ENCODE measurements around the gene STK16.
"Not testable (repeated sequence)": the region's sequence is repeated elsewhere in the genome, so short reads cannot be mapped to it uniquely, and the experiment has no call there.

The STK16 gene

DNA sequence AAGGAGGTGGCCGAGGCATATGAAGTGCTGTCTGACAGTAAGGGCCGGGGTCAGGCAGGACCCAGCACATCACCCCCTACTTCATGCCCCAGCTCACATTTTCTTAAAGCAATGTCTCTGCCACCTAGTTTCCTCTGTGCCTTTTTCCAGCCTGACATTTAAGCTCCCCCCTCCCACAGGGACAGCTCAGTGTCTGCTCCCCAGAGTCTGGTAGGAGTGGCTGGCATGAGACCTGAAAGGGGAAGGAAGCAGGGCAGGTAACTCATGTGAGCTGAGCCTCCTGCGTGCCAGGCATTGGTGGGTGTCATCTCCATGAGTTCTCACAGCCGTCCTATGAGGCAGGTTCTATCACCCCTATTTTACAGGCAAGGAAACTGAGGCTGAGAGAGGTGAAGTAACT lies 35.4 kb downstream of the STK16 start:
- in situ Hi-C loops (cut with HindIII; ENCODE audit: low pct_ligation_motif_present, low pct_unique_long_range_greater_than_20kb, low sequenced_read_pairs) = no loop called here
- DNase-seq = no peak

DNA sequence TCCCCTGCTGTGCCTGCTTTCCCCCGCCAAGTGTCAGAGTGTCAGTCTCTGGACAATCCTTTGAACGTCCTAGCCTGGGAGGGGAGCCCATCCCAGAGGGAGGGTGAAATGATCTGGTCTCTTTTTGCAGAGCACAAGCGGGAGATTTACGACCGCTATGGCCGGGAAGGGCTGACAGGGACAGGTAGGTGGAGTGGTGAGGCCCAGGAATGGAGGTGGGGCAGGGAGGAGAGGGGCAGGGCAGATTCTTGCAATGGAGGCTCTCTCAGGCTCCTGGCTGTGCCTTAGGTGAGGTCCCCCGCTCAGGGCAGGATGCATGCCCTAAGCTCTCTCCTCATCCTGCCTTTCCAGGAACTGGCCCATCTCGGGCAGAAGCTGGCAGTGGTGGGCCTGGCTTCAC lies 36.3 kb downstream of the STK16 start:
- in situ Hi-C loops (cut with HindIII; ENCODE audit: low pct_ligation_motif_present, low pct_unique_long_range_greater_than_20kb, low sequenced_read_pairs) = no loop called here
- no peak for DNase-seq

DNA sequence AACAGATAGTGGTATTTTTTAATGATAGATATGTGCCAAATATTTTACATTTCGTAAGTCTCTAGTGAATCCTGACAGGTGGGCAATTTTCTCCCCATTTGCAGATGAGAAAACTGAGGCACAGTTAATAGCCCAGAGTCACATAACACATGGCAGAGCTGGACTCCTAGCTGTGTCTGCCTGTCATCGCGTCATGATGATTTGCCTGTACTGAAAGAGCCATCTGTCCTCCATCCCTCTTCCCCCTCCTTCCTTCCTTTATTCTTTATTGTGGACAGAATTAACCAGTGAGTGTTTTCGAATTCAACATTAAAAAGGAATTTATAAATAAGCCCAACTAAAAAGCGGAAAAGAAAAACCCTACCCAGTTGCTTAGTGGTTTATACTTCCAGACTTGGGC lies 37.1 kb downstream of the STK16 start:
- in situ Hi-C loops (cut with HindIII; ENCODE audit: low pct_ligation_motif_present, low pct_unique_long_range_greater_than_20kb, low sequenced_read_pairs) = no loop called here
- no peak for DNase-seq

DNA sequence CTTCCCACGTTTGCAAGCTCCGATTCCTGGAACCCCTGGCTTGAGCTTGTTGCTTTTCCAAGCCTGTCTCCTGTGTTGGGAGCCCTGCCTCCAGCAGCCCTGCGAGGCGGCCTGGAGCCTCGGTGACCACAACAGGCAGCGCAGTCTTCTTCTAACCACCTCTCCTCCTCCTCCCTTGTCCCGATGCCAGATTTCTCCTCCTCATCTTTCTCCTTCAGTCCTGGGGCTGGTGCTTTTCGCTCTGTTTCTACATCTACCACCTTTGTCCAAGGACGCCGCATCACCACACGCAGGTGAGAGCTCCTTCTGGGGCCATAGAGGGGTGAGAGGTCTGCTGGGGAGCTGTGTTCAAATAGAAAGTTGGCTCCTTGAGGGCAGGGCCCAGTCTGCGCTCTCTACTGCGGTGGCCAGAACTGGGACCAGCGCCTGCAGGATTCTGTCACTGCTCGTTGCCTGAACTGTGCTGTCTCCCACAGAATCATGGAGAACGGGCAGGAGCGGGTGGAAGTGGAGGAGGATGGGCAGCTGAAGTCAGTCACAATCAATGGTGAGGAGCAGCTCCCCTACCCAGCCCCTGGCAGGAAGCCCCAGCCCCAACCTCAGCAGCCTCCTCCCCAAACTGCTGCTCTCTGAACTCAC lies 37.8 kb downstream of the STK16 start:
- no peak for DNase-seq
- in situ Hi-C loops (cut with HindIII; ENCODE audit: low pct_ligation_motif_present, low pct_unique_long_range_greater_than_20kb, low sequenced_read_pairs) = no loop called here

DNA sequence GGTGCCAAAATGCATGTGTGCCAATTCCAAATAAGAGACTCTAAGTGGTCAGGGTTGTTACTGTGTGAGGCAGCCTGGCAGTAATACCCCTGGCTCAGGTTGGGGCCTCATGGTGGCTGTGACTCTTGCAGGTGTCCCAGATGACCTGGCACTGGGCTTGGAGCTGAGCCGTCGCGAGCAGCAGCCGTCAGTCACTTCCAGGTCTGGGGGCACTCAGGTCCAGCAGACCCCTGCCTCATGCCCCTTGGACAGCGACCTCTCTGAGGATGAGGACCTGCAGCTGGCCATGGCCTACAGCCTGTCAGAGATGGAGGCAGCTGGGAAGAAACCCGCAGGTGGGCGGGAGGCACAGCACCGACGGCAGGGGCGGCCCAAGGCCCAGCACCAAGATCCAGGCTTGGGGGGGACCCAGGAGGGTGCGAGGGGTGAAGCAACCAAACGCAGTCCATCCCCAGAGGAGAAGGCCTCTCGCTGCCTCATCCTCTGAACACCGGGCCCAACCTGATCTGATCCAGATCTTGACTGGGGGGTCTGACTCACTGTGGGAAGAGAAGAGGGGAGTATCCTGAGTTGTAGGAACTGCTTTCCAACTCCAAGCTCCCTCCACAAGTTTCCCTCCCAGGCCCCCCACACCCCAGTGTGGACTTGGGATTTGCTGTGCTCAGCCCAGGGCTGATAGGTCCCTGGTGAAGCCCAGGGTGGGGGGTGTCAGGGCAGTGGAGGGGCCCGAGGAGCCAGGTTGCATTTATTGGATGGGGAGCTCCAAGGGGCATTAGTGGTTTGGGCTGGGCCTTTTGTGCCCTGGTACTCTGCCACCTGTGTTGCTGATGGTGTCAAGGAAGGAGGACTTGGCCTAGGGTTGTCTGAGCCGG lies 39.5 kb downstream of the STK16 start:
- no peak for DNase-seq
- in situ Hi-C loops (cut with HindIII; ENCODE audit: low pct_ligation_motif_present, low pct_unique_long_range_greater_than_20kb, low sequenced_read_pairs) = no loop called here

DNA sequence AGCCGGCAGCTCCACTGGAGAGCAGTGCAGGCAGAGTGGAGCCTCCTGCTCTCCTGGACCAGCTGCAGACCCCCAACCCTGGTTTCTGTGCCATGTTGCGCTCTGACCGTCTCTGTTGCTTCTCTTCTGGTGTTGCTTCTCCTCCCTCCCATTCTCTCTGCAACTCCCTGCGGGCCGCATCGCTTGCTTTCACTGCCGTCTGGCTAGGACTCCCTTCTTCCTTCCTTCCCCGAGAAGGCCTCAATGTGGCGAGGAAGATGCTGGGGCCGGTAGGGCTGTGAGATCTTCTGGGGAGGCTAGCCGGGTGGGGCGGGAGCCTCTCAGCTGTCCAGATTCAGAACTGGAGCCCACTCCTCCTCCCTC lies 40.1 kb downstream of the STK16 start:
- no peak for DNase-seq
- in situ Hi-C loops (cut with HindIII; ENCODE audit: low pct_ligation_motif_present, low pct_unique_long_range_greater_than_20kb, low sequenced_read_pairs) = no loop called here

DNA sequence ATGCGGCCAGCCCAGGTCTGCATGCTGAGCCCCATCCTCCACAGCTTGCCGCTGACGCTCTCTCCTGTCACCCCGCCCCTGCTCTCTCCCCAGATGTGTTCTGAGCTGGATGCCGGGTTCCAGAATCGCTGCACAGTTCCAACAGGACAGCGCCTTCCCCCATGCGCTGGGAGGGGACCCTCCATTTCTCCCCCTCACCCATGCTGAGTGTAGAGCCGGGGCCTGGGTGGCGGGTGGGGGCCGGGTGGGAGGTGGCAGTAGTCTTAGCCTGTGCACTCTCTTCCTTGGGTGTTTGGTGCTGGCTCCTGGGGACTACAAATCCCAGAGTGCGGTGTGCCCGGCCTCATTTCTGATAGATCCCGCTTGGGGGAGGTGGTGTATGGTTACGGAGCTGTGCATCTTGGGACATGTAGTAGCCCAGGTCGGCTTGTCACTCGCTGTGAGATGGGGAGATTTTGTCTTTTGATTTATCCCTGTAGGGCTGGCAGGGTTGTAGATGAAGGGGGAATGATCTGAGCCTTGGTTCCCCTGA lies 40.7 kb downstream of the STK16 start:
- in situ Hi-C loops (cut with HindIII; ENCODE audit: low pct_ligation_motif_present, low pct_unique_long_range_greater_than_20kb, low sequenced_read_pairs) = no loop called here
- no peak for DNase-seq

DNA sequence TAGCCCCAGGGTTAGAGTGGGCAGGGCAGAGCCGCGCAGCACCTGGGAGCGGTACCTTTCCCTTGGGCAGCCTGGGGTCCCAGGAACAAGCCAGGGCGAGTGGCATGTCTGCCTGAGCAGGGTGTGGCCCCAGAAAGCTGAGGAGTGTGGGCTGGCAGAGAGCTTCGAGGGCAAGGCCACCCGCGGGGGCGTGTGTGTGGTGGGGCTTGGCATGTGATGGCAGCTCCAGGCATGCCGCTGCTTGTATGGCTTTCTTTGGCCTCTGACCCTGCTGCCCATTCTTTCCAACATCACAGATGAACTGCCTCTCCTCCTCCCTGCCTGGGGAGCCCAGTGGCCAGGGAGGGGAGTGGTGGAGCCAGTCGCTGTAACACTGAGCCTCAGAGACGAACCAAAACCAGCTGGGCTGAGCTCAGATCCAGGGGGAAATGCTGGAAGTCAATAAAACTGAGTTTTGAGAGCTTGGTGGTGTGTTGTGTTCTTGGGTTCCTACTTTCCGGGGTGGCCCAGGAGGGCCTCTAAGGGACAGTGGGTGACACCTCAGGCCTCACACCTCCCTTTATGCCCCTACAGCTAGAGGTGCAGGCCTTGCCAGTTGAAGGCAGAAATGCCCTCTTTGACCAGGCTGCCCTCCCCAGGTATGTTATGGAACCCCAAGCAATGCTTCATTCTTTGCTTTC lies 41.3 kb downstream of the STK16 start:
- no peak for DNase-seq

DNA sequence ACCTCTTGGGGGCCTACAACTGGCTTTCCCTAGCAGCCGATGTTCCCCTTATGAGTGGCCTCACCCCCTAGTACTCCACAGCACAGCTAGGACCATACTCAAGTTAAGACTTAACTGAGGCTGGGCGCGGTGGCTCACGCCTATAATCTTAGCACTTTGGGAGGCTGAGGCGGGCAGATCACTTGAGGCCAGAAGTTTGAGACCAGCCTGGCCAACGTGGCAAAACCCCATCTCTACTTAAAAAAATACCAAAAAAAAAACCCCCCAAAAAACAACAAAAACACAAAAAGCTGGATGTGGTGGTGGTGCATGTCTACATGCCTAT lies 41.8 kb downstream of the STK16 start:
- DNase-seq; in situ Hi-C loops (cut with HindIII; ENCODE audit: low pct_ligation_motif_present, low pct_unique_long_range_greater_than_20kb, low sequenced_read_pairs): not testable (repeated sequence)

More for the DNA sequence above, 41.3 kb downstream of the STK16 start:
- in situ Hi-C loops (cut with HindIII; ENCODE audit: low pct_ligation_motif_present, low pct_unique_long_range_greater_than_20kb, low sequenced_read_pairs) = no loop called here

DNA sequence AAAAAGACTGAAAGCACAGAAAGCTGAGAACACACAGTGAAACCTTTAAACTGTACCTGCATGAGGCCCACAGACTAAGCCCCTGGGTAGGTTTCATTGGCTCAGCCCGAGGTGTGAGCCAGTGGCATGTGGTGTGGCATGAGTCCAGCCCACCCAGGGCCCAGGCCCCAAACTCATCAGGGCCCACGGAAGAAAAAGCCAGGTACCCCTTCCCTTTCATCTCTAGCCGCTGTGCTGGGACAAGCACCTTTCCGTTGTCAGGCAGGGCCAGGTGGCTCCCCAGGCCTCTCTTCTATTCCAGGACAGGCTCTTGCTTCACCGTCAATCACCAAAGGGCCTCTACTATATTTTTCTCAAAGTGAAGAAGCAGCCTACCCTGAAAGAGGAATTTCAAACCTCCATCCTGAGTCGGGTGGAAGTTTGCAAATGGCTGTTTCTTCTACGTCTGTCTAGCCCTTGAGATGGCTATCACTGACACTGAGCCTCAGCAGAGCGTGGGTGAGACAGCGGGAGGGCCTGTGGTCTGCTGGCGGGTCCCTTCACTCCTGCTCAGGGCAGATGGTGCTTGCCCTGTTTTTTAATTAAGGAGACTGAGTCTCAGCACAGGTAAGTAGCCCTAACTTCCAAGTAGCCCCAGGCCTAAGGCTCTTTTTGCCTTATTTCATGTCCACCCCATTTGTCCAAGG lies 42.4 kb downstream of the STK16 start:
- in situ Hi-C loops (cut with HindIII; ENCODE audit: low pct_ligation_motif_present, low pct_unique_long_range_greater_than_20kb, low sequenced_read_pairs) = no loop called here
- DNase-seq = no peak

DNA sequence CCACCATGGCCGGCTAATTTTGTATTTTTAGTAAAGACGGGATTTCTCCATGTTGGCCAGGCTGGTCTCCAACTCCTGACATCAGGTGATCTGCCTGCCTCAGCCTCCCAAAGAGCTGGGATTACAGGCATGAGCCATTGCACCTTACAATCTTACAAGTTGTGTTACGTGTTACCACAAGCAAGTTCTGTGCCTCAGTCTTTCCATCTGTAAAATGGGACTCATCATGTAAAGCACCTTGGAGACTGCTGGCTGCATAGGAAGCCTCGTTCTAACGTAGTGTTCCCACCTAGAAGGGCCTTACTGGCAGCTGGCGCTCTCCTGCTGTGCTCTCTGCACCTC lies 43.9 kb downstream of the STK16 start:
- DNase-seq = no peak
- in situ Hi-C loops (cut with HindIII; ENCODE audit: low pct_ligation_motif_present, low pct_unique_long_range_greater_than_20kb, low sequenced_read_pairs) = no loop called here

DNA sequence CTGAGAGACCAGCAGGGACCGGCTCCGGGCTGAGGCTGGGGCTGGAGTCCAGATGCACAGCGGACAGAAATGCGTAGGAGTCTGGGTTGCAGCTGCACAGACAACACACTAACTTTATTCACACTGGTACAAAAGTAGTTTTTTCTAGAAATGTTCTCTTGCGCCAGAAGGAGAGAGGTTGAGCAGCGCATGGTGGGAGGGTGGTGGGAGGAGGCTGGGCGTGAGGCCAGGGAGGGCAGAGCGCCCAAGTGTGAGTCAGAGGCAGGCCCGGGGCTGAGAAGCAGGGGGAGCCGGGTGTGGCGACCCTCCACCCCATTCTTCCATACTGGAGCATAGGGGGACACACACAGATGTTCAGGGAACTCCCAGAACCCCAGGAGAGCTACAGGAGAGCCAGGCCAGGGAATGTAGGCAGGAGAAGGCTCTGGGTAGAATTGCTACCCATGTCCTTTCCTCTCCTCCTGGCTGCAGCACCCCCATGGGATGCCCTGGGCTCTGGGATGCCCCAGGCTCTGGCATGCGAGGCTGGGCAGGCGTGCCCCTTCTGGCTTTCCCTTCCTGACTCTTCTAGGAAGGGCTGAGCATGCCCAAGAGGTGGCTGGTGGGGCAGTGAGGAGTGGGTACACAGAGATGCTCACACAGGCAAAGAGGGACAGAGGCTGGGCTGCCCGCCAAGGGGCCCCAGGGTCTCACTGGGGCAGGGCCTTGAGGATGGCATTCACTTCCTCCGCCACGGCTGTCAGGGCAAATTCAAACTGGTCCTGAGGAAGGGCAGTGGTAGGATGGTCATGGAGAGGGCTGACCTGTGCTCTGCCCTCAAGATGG lies 44.5 kb downstream of the STK16 start:
- peak; percentile 82 for DNase-seq
- in situ Hi-C loops (cut with HindIII; ENCODE audit: low pct_ligation_motif_present, low pct_unique_long_range_greater_than_20kb, low sequenced_read_pairs) = no loop called here

DNA sequence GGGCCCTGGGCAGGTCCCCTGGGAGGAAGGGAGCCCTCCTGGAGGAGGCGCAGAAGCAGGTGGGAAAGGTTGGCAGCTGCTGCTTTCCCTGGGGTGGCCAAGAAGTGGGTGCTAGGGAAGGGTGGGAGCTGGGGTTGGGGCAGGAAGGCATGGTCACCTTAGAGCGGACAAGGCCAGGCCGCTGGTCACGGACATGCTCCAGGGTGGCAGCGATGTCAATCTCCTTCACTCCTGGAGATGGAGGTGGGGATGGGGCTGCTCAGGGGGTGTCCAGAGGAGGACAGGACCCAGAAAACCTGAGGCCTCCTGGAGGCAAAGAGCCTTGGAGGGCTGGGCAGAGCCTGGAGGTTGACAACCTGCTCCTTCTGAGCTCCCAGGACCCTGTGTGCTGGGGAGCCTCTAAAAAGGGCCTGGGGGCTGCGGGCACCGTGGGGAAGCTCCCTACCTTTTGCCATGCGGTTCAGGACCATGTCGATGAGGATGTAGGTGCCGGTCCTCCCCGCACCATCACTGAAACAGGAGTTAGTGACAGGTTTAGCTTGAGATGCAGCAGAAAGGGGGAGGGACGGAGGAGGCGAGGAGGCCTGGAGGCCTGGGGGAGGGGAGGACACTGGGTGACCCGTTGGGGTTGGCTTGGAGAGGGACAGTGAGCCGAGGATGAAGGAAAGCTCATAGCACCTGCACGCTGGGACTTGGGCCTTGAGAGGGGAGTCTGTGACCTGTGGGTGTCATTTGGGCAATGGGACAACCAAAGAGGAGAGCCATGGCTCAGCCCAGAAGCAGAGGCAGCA lies 45.3 kb downstream of the STK16 start:
- DNase-seq = no peak
- in situ Hi-C loops (cut with HindIII; ENCODE audit: low pct_ligation_motif_present, low pct_unique_long_range_greater_than_20kb, low sequenced_read_pairs) = no loop called here

DNA sequence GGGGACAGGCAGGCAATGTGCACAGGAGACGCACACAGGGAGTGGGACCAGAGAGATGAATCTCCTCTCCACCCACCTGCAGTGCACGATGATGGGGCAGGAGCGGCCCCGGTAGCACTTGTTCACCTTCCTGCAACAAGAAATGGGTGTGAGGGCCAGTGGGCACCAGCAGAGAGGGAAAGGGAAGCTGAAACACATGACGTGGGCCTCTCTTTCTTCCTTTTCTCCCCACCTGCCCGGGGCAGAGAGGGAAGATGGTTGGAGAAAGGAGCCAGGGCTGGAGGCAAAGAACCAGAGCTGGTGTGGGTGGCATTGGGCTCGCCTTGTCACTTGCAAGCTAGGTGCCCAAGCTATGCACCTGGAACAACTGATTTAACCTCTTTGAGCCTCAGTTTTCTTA lies 46.1 kb downstream of the STK16 start:
- DNase-seq = no peak
- in situ Hi-C loops (cut with HindIII; ENCODE audit: low pct_ligation_motif_present, low pct_unique_long_range_greater_than_20kb, low sequenced_read_pairs) = no loop called here

DNA sequence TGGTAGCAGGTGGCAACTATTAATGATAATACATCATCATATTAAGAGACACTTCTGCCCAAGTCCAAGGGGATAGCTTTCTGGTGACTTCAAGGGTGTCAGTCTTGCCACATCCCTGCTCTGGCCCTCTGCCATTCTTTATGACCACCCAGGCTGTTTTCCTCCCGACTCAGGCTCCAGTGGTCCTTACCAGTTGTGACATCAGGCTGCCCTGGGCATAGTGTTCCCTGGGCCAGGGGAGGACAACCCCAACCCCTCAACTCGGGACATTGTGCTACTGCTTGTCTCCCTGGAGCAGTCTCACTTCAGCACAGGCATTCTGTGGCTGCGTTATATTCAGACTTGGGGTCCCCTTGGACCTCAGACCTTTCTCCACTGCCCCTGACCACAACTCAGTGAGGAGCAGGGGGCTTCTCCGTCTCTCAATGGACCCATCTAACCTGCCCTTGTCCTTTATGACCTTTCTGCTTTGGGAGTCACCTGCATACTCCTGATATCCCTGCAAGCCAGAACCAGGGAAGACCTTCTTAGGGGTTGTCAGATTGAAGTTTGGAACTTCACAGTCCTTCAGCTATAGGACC lies 46.7 kb downstream of the STK16 start:
- DNase-seq = no peak
- in situ Hi-C loops (cut with HindIII; ENCODE audit: low pct_ligation_motif_present, low pct_unique_long_range_greater_than_20kb, low sequenced_read_pairs) = no loop called here

DNA sequence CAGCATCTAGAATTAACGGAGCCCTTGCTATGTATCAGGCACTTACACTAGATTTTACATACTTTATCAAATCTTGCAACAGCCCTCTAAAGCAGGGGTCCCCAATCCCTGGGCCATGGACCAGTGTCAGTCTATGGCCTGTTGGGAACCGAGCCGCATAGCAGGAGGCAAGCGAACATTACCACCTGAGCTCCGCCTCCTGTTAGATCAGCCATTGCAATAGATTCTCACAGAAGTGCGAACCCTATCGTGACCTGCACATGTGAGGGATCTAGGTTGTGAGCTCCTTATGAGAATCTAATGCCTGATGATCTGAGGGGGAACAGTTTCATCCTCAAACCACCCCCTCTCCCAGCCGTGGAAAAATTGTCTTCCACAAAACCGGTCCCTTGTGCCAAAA lies 47.3 kb downstream of the STK16 start:
- DNase-seq = no peak
- in situ Hi-C loops (cut with HindIII; ENCODE audit: low pct_ligation_motif_present, low pct_unique_long_range_greater_than_20kb, low sequenced_read_pairs) = no loop called here

DNA sequence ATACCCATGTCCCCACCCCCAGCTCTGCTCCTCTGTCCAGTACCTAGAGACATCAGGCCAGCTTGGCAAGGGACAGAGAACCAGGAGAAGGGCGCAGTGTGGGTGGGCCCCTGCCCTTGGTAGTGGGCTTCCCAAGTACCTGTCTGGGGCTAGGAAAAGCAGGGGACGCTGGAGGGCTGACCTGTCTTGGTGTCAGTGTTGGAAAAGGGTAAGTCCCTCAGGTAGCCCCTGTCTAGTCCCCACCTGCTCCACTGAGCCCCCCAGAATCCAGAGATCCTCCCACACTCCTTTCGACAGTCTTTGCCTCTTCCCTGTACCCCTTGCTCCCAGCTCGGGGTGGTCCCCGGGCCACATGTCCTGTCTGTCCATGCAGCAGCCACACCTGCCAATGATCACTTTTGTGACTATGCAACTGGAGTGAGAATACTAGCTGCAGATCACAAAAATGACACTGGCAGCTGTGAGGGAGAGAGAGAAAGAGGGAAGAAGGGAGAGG lies 48.5 kb downstream of the STK16 start:
- DNase-seq = no peak
- in situ Hi-C loops (cut with HindIII; ENCODE audit: low pct_ligation_motif_present, low pct_unique_long_range_greater_than_20kb, low sequenced_read_pairs) = no loop called here
